Choroid plexus epithelial cell (primary cell): ENCODE measurements around the gene PDCD1.
"Not testable (repeated sequence)": the region's sequence is repeated elsewhere in the genome, so short reads cannot be mapped to it uniquely, and the experiment has no call there.

Source experiments
- DNase-seq: peaks from one replicate; pipeline ENCODE4 v3.0.0-alpha.2; 2010; ENCODE audit warnings: low read depth
- H3K4me3 ChIP-seq: 2 replicates; pipeline ENCODE4 v1.5.1; 2011; ENCODE audit warnings: low read depth, mild to moderate bottlenecking, control low read depth, low read length, moderate library complexity
- CTCF ChIP-seq: conservative IDR thresholded peaks from 2 replicates; pipeline ENCODE4 v1.5.1; 2011; ENCODE audit warnings: low read depth, mild to moderate bottlenecking, control low read depth, inconsistent platforms, low read length, moderate library complexity

The PDCD1 gene

GRCh38 chr2:241841181-241842066 is 17.3 kb downstream of the PDCD1 start:
- H3K4me3 ChIP-seq: no peak overlapping the region
- TF ChIP-seq CTCF: no peak
- DNase-seq: no peak

- TF ChIP-seq CTCF: no peak
- no peak for DNase-seq
- H3K4me3 ChIP-seq: no peak overlapping the region
Observed at GRCh38 chr2:241837197-241837965, 21.3 kb downstream of the PDCD1 start.

GRCh38 chr2:241836292-241836691 is 22.4 kb downstream of the PDCD1 start:
- no peak overlapping the region for H3K4me3 ChIP-seq
- DNase-seq: peak; percentile 23
- TF ChIP-seq CTCF: no peak

GRCh38 chr2:241835611-241836010 is 23.1 kb downstream of the PDCD1 start:
- TF ChIP-seq CTCF: no peak
- DNase-seq: no peak
- no peak overlapping the region for H3K4me3 ChIP-seq

GRCh38 chr2:241834527-241835210 is 24.0 kb downstream of the PDCD1 start:
- H3K4me3 ChIP-seq: no peak overlapping the region
- no peak for TF ChIP-seq CTCF
- DNase-seq: no peak

GRCh38 chr2:241833756-241834526 is 24.8 kb downstream of the PDCD1 start:
- not testable (repeated sequence) for H3K4me3 ChIP-seq, DNase-seq
